Liver (tissue), 9 donors: Measurements from ENCODE around the gene UBE2Q2. TPM values are rescaled to one million over a fixed set of nuclear protein-coding genes. Genes with fewer than 3 reads are reported as not detected.

Experiments
- DNase-seq: peaks from one replicate; pipeline ENCODE4 v3.0.0-alpha.2; 2017; ENCODE audit warnings: low spot score
- H3K27ac ChIP-seq, 2 donors: one replicate each; pipeline ENCODE4 v1.7.0; 2013; ENCODE audit warnings: inconsistent platforms in 2 of 2, low read length in 2 of 2, control low read depth in 1 of 2, low read depth in 1 of 2, mild to moderate bottlenecking in 1 of 2
- H3K27me3 ChIP-seq, 4 donors: one replicate each; pipeline versions ENCODE4 v1.6.1 to v1.7.0; 2013; ENCODE audit warnings: low read length in 3 of 4, inconsistent platforms in 1 of 4, mild to moderate bottlenecking in 1 of 4, moderate library complexity in 1 of 4; ENCODE audit not compliant: control insufficient read depth in 4 of 4, insufficient read depth in 4 of 4
- H3K36me3 ChIP-seq, 4 donors: one replicate each; pipeline versions ENCODE4 v1.6.1 to v1.7.0; 2013; ENCODE audit warnings: low read length in 3 of 4, mild to moderate bottlenecking in 3 of 4, low read depth in 1 of 4, moderate library complexity in 1 of 4; ENCODE audit not compliant: control insufficient read depth in 4 of 4, insufficient read depth in 3 of 4
- H3K4me1 ChIP-seq, 4 donors: one replicate each; pipeline versions ENCODE4 v1.6.1 to v1.7.0; 2013; ENCODE audit warnings: low read length in 3 of 4, mild to moderate bottlenecking in 3 of 4, moderate library complexity in 1 of 4; ENCODE audit not compliant: control insufficient read depth in 4 of 4, insufficient read depth in 4 of 4
- H3K4me3 ChIP-seq, 3 donors: one replicate each; pipeline versions ENCODE4 v1.6.1 to v1.7.0; 2013; ENCODE audit warnings: low read length in 3 of 3, control low read depth in 1 of 3, low read depth in 1 of 3, mild to moderate bottlenecking in 1 of 3
- H3K9ac ChIP-seq, 2 donors: one replicate each; pipeline ENCODE4 v1.7.0; 2013; ENCODE audit warnings: low read length in 2 of 2, mild to moderate bottlenecking in 2 of 2, moderate library complexity in 2 of 2, control low read depth in 1 of 2, low read depth in 1 of 2
- H3K9me3 ChIP-seq, 4 donors: one replicate each; pipeline versions ENCODE4 v1.6.1 to v1.7.0; 2013; ENCODE audit warnings: low read length in 3 of 4; ENCODE audit not compliant: control insufficient read depth in 4 of 4
- ATF3 ChIP-seq: IDR thresholded peaks from 2 replicates; pipeline ENCODE4 v1.6.1; 2016; ENCODE audit warnings: antibody characterized with exemption
- CTCF ChIP-seq: fragments of 150-350 bp; IDR thresholded peaks from 2 replicates; pipeline ENCODE4 v1.5.1; 2017; ENCODE audit warnings: improper control_type of control experiment, low read depth, low read length; ENCODE audit not compliant: missing input control
- FOXA1 ChIP-seq: IDR thresholded peaks from 2 replicates; pipeline ENCODE4 v1.6.1; 2016; ENCODE audit warnings: antibody characterized with exemption
- GABPA ChIP-seq, 2 donors: IDR thresholded peaks in 1 of 2; conservative IDR thresholded peaks in 1 of 2; 2 replicates each; pipeline ENCODE4 v1.6.1; 2016; ENCODE audit warnings: antibody characterized with exemption in 2 of 2, mild to moderate bottlenecking in 1 of 2, moderate library complexity in 1 of 2
- HNF4A ChIP-seq, 2 donors: conservative IDR thresholded peaks; 2 replicates each; pipeline ENCODE4 v1.6.1; 2016; ENCODE audit warnings: antibody characterized with exemption in 2 of 2, mild to moderate bottlenecking in 2 of 2
- HNF4G ChIP-seq: IDR thresholded peaks from 2 replicates; pipeline ENCODE4 v1.6.1; 2016; ENCODE audit warnings: antibody characterized with exemption
- JUND ChIP-seq, 2 donors: IDR thresholded peaks; 2 replicates each; pipeline ENCODE4 v1.6.1; 2016; ENCODE audit warnings: antibody characterized with exemption in 2 of 2
- MAX ChIP-seq: IDR thresholded peaks from 2 replicates; pipeline ENCODE4 v1.6.1; 2016; ENCODE audit warnings: antibody characterized with exemption
- NR2F2 ChIP-seq: IDR thresholded peaks from 2 replicates; pipeline ENCODE4 v1.6.1; 2016; ENCODE audit warnings: antibody characterized with exemption
- REST ChIP-seq: IDR thresholded peaks from 2 replicates; pipeline ENCODE4 v1.6.1; 2016; ENCODE audit warnings: antibody characterized with exemption, mild to moderate bottlenecking
- RXRA ChIP-seq, 2 donors: IDR thresholded peaks; 2 replicates each; pipeline ENCODE4 v1.6.1; 2017 to 2018; ENCODE audit warnings: antibody characterized with exemption in 2 of 2, mild to moderate bottlenecking in 1 of 2
- SP1 ChIP-seq: IDR thresholded peaks from 2 replicates; pipeline ENCODE4 v1.6.1; 2018; ENCODE audit warnings: antibody characterized with exemption, mild to moderate bottlenecking
- TAF1 ChIP-seq: conservative IDR thresholded peaks from 2 replicates; pipeline ENCODE4 v1.6.1; 2016; ENCODE audit warnings: antibody characterized with exemption, mild to moderate bottlenecking
- YY1 ChIP-seq: IDR thresholded peaks from 2 replicates; pipeline ENCODE4 v1.6.1; 2016; ENCODE audit warnings: antibody characterized with exemption, mild to moderate bottlenecking
- ZBTB33 ChIP-seq: IDR thresholded peaks from 2 replicates; pipeline ENCODE4 v1.6.1; 2016; ENCODE audit warnings: antibody characterized with exemption
- WGBS: extraction: QIAGEN DNeasy Blood & Tissue Kit; methylation state at CpG from one replicate; pipeline ENCODE4 v1.1.7; 2013; 5-methylcytosine and 5-hydroxymethylcytosine counted together
- polyA plus RNA-seq, 2 donors: library from polyadenylated mRNA; stranded (reverse) in 1 of 2; unstranded in 1 of 2; fragments of 200-250 nt in 1 of 2; fragments of >200 nt in 1 of 2; fragmentation: Nextera tagmentation in 1 of 2; extraction: Ambion mirVana in 1 of 2; gene quantifications; one replicate each; pipeline versions ENCODE4 v1.2.1 to v1.2.3, GENCODE V29; 2013 to 2015
- total RNA-seq, 2 donors: library from RNA; depleted of rRNA; stranded (reverse); fragments of >200 nt; gene quantifications; one replicate each; pipeline ENCODE4 v1.2.3, GENCODE V29; 2014
- donor health status: healthy.
- donor health status: healthy.
- donor health status: healthy.
- donor health status: healthy.
- donor health status: healthy.

Gene UBE2Q2
- total and polyA plus RNA-seq, 4 donors: 2.4 to 14.4 (median 5.2) TPM

GRCh38 chr15:75900577-75900976 is 57.3 kb downstream of the UBE2Q2 start:
- TF ChIP-seq REST (no peak), ATF3 (no peak), FOXA1 (no peak), TAF1 (no peak), JUND (IDR thresholded peaks at IDR 0.05) (no peak), HNF4G (no peak), ZBTB33 (no peak), NR2F2 (no peak), GABPA (IDR thresholded peaks at IDR 0.05 in 1 of 2, conservative IDR thresholded peaks at IDR 0.05 in 1 of 2) (no peak), RXRA (IDR thresholded peaks at IDR 0.05) (no peak), HNF4A (conservative IDR thresholded peaks at IDR 0.05) (no peak), MAX (no peak), SP1 (no peak), YY1 (no peak)
- no peak for DNase-seq
- Histone ChIP-seq H3K4me3 (no peak overlapping the region), H3K27me3 (no peaks in the 10 kb centered on the region), H3K9ac (peak overlapping the region in 1 of 2 donors; percentile 33), H3K9me3 (no peaks in the 10 kb centered on the region), H3K4me1 (peaks cover 2 to 36% (median 20%) of the 10 kb centered on the region in 4 donors), H3K27ac (peak overlapping the region in 1 of 2 donors; percentile 20), H3K36me3 (no peaks in the 10 kb centered on the region)

GRCh38 chr15:75902129-75902557 is 58.9 kb downstream of the UBE2Q2 start:
- TF ChIP-seq RXRA (IDR thresholded peaks at IDR 0.05): peak; percentile 14 to 19
- TF ChIP-seq SP1: peak; percentile 24
- TF ChIP-seq NR2F2: peak; percentile 78
- TF ChIP-seq YY1: no peak
- no peak for TF ChIP-seq CTCF
- no peak for TF ChIP-seq GABPA (IDR thresholded peaks at IDR 0.05 in 1 of 2, conservative IDR thresholded peaks at IDR 0.05 in 1 of 2)
- peaks cover 2 to 4% (median 3%) of the 10 kb centered on the region in 4 donors for H3K36me3 ChIP-seq
- DNase-seq: no peak
- H3K9ac ChIP-seq: no peak overlapping the region
- H3K27me3 ChIP-seq: no peaks in the 10 kb centered on the region
- no peaks in the 10 kb centered on the region for H3K9me3 ChIP-seq
- H3K4me3 ChIP-seq: no peak overlapping the region
- H3K27ac ChIP-seq: no peak overlapping the region
- WGBS: 57% methylated on average over 8 of the region's 8 CpGs
- peaks cover 2 to 42% (median 26%) of the 10 kb centered on the region in 4 donors for H3K4me1 ChIP-seq
